BLaER1 treated with 17β-estradiol and CSF1 and Interleukin-3, amounts not matched to agents 10 nM and 100 nM (cell line): ENCODE results near the gene LTBP1.
"Not testable (repeated sequence)": the region's sequence is repeated elsewhere in the genome, so short reads cannot be mapped to it uniquely, and the experiment has no call there.

Source experiments
- H3K27ac ChIP-seq, 11 experiments: shearing (Covaris generic); formaldehyde crosslinking; 2 replicates each; pipeline ENCODE4 v1.8.1; 2022
- H3K27me3 ChIP-seq, 11 experiments: shearing (Covaris generic); formaldehyde crosslinking; 2 replicates each; pipeline ENCODE4 v1.8.1; 2022
- H3K36me3 ChIP-seq, 11 experiments: shearing (Covaris generic); formaldehyde crosslinking; 2 replicates each; pipeline ENCODE4 v1.8.1; 2022
- H3K4me1 ChIP-seq, 10 experiments: shearing (Covaris generic); formaldehyde crosslinking; 2 replicates each; pipeline ENCODE4 v1.8.1; 2022
- H3K4me2 ChIP-seq, 11 experiments: shearing (Covaris generic); formaldehyde crosslinking; 2 replicates each; pipeline ENCODE4 v1.8.1; 2022
- H3K4me3 ChIP-seq, 10 experiments: shearing (Covaris generic); formaldehyde crosslinking; 2 replicates each; pipeline ENCODE4 v1.8.1; 2022
- H3K9ac ChIP-seq, 11 experiments: shearing (Covaris generic); formaldehyde crosslinking; 2 replicates each; pipeline ENCODE4 v1.8.1; 2022
- H3K9me3 ChIP-seq, 11 experiments: shearing (Covaris generic); formaldehyde crosslinking; replicated peaks in 1 of 11; 2 replicates each; pipeline ENCODE4 v1.8.1; 2022
- H4K20me1 ChIP-seq, 11 experiments: shearing (Covaris generic); formaldehyde crosslinking; 2 replicates each; pipeline ENCODE4 v1.8.1; 2022
- Cebpa-rat ChIP-seq, 11 experiments: shearing (Covaris generic); IDR thresholded peaks; 2 replicates each; pipeline ENCODE4 v1.8.1; 2022

LTBP1 gene

GRCh38 chr2:33144243-33144642, 197.5 kb downstream of the LTBP1 start:
- no peak overlapping the region for H3K4me2 ChIP-seq
- no peak overlapping the region for H3K9ac ChIP-seq
- no peak overlapping the region for H3K4me3 ChIP-seq
- peaks cover 0 to 9% (median 0%) of the 10 kb centered on the region in 11 experiments; a peak in 3 of 22 replicates for H3K9me3 ChIP-seq
- H3K27ac ChIP-seq: no peak overlapping the region
- H3K27me3 ChIP-seq: no peaks in the 10 kb centered on the region
- no peak for TF ChIP-seq Cebpa-rat (IDR thresholded peaks at IDR 0.05)
- no peaks in the 10 kb centered on the region for H3K36me3 ChIP-seq
- no peaks in the 10 kb centered on the region for H4K20me1 ChIP-seq
- no peaks in the 10 kb centered on the region for H3K4me1 ChIP-seq

- Histone ChIP-seq H3K9me3 (peaks cover 0 to 9% (median 0%) of the 10 kb centered on the region in 11 experiments; a peak in 3 of 22 replicates), H3K9ac (no peak overlapping the region), H3K4me3 (no peak overlapping the region), H3K4me1 (no peaks in the 10 kb centered on the region), H3K4me2 (no peak overlapping the region), H3K27me3 (no peaks in the 10 kb centered on the region), H3K27ac (no peak overlapping the region), H4K20me1 (no peaks in the 10 kb centered on the region), H3K36me3 (no peaks in the 10 kb centered on the region)
- TF ChIP-seq Cebpa-rat (IDR thresholded peaks at IDR 0.05): no peak
Observed at GRCh38 chr2:33145459-33145858, 198.7 kb downstream of the LTBP1 start.

- no peak overlapping the region for H3K27ac ChIP-seq
- peaks cover 0 to 9% (median 0%) of the 10 kb centered on the region in 11 experiments; a peak in 3 of 22 replicates for H3K9me3 ChIP-seq
- TF ChIP-seq Cebpa-rat (IDR thresholded peaks at IDR 0.05): no peak
- no peaks in the 10 kb centered on the region for H3K4me1 ChIP-seq
- H3K4me2 ChIP-seq: no peak overlapping the region
- no peaks in the 10 kb centered on the region for H4K20me1 ChIP-seq
- no peak overlapping the region for H3K4me3 ChIP-seq
- H3K9ac ChIP-seq: no peak overlapping the region
- no peaks in the 10 kb centered on the region for H3K36me3 ChIP-seq
- H3K27me3 ChIP-seq: no peaks in the 10 kb centered on the region
Observed at GRCh38 chr2:33146102-33146501, 199.3 kb downstream of the LTBP1 start.

- Histone ChIP-seq H3K4me2 (no peak overlapping the region), H3K36me3 (no peaks in the 10 kb centered on the region)
Observed at GRCh38 chr2:33153008-33153407, 206.3 kb downstream of the LTBP1 start.

GRCh38 chr2:33158482-33159003, 211.8 kb downstream of the LTBP1 start:
- Histone ChIP-seq H3K4me3 (no peak overlapping the region), H4K20me1 (no peaks in the 10 kb centered on the region), H3K4me2 (no peak overlapping the region), H3K4me1 (no peaks in the 10 kb centered on the region), H3K9me3 (no peaks in the 10 kb centered on the region), H3K27ac (no peak overlapping the region), H3K27me3 (no peaks in the 10 kb centered on the region), H3K36me3 (no peaks in the 10 kb centered on the region), H3K9ac (no peak overlapping the region)
- no peak for TF ChIP-seq Cebpa-rat (IDR thresholded peaks at IDR 0.05)

More at GRCh38 chr2:33153008-33153407, 206.3 kb downstream of the LTBP1 start:
- Histone ChIP-seq H3K9ac (no peak overlapping the region), H4K20me1 (no peaks in the 10 kb centered on the region), H3K9me3 (no peaks in the 10 kb centered on the region), H3K27ac (no peak overlapping the region), H3K27me3 (no peaks in the 10 kb centered on the region), H3K4me1 (no peaks in the 10 kb centered on the region), H3K4me3 (no peak overlapping the region)
- TF ChIP-seq Cebpa-rat (IDR thresholded peaks at IDR 0.05): no peak

GRCh38 chr2:33160191-33160590, 213.4 kb downstream of the LTBP1 start:
- Histone ChIP-seq H3K9ac (no peak overlapping the region), H4K20me1 (no peaks in the 10 kb centered on the region), H3K9me3 (no peaks in the 10 kb centered on the region)

GRCh38 chr2:33166287-33166881, 219.6 kb downstream of the LTBP1 start:
- H3K4me1 ChIP-seq: no peaks in the 10 kb centered on the region
- H4K20me1 ChIP-seq: no peaks in the 10 kb centered on the region
- TF ChIP-seq Cebpa-rat (IDR thresholded peaks at IDR 0.05): no peak
- no peaks in the 10 kb centered on the region for H3K27me3 ChIP-seq
- H3K9ac ChIP-seq: no peak overlapping the region
- H3K9me3 ChIP-seq: no peaks in the 10 kb centered on the region
- H3K4me3 ChIP-seq: no peak overlapping the region
- H3K4me2 ChIP-seq: no peak overlapping the region
- H3K36me3 ChIP-seq: no peaks in the 10 kb centered on the region
- H3K27ac ChIP-seq: no peak overlapping the region

More at GRCh38 chr2:33160191-33160590, 213.4 kb downstream of the LTBP1 start:
- H3K27me3 ChIP-seq: no peaks in the 10 kb centered on the region
- H3K27ac ChIP-seq: no peak overlapping the region
- no peak overlapping the region for H3K4me2 ChIP-seq
- no peaks in the 10 kb centered on the region for H3K36me3 ChIP-seq
- no peak overlapping the region for H3K4me3 ChIP-seq
- no peaks in the 10 kb centered on the region for H3K4me1 ChIP-seq
- TF ChIP-seq Cebpa-rat (IDR thresholded peaks at IDR 0.05): no peak

GRCh38 chr2:33167622-33168245, 221.0 kb downstream of the LTBP1 start:
- Histone ChIP-seq H3K9me3 (no peaks in the 10 kb centered on the region), H3K27ac (no peak overlapping the region), H3K4me2 (no peak overlapping the region), H3K9ac (no peak overlapping the region), H3K27me3 (no peaks in the 10 kb centered on the region), H3K36me3 (no peaks in the 10 kb centered on the region), H4K20me1 (no peaks in the 10 kb centered on the region), H3K4me3 (no peak overlapping the region), H3K4me1 (no peaks in the 10 kb centered on the region)
- no peak for TF ChIP-seq Cebpa-rat (IDR thresholded peaks at IDR 0.05)

- Histone ChIP-seq H3K27ac (no peak overlapping the region), H3K9me3 (no peaks in the 10 kb centered on the region), H4K20me1 (no peaks in the 10 kb centered on the region), H3K9ac (no peak overlapping the region), H3K4me3 (no peak overlapping the region), H3K4me2 (no peak overlapping the region), H3K36me3 (no peaks in the 10 kb centered on the region), H3K27me3 (no peaks in the 10 kb centered on the region), H3K4me1 (no peaks in the 10 kb centered on the region)
- TF ChIP-seq Cebpa-rat (IDR thresholded peaks at IDR 0.05): no peak
Observed at GRCh38 chr2:33168425-33168824, 221.7 kb downstream of the LTBP1 start.

- H3K27me3 ChIP-seq: no peaks in the 10 kb centered on the region
- no peak overlapping the region for H3K4me2 ChIP-seq
- TF ChIP-seq Cebpa-rat (IDR thresholded peaks at IDR 0.05): no peak
Observed at GRCh38 chr2:33168922-33169321, 222.2 kb downstream of the LTBP1 start.

GRCh38 chr2:33170251-33170650, 223.5 kb downstream of the LTBP1 start:
- not testable (repeated sequence) for H3K4me2 ChIP-seq, H3K4me3 ChIP-seq

More at GRCh38 chr2:33168922-33169321, 222.2 kb downstream of the LTBP1 start:
- Histone ChIP-seq H3K9me3 (no peaks in the 10 kb centered on the region), H3K27ac (no peak overlapping the region), H4K20me1 (no peaks in the 10 kb centered on the region), H3K4me3 (no peak overlapping the region), H3K9ac (no peak overlapping the region), H3K36me3 (no peaks in the 10 kb centered on the region), H3K4me1 (no peaks in the 10 kb centered on the region)

More at GRCh38 chr2:33170251-33170650, 223.5 kb downstream of the LTBP1 start:
- H3K27ac ChIP-seq, H3K27me3 ChIP-seq, H3K4me1 ChIP-seq, H3K36me3 ChIP-seq, H4K20me1 ChIP-seq, H3K9ac ChIP-seq, H3K9me3 ChIP-seq: not testable (repeated sequence)
